Mesothelial cell of epicardium (in vitro differentiated cells): Measurements from ENCODE around the gene JARID2. TPM values are rescaled to one million over a fixed set of nuclear protein-coding genes. Genes with fewer than 3 reads are reported as not detected.

Experiments used
- DNase-seq, 2 experiments: peaks; one replicate each; pipeline ENCODE4 v3.0.0; 2021; ENCODE audit warnings: low spot score in 2 of 2; ENCODE audit not compliant: unreplicated experiment in 2 of 2
- H3K27ac Mint-ChIP-seq: 2 replicates; pipeline ENCODE4 v1.8.0; 2021; ENCODE audit warnings: mixed read lengths
- H3K27me3 Mint-ChIP-seq: 2 replicates; pipeline ENCODE4 v1.8.0; 2021; ENCODE audit warnings: low read depth, mixed read lengths
- H3K36me3 Mint-ChIP-seq: 2 replicates; pipeline ENCODE4 v1.8.0; 2021; ENCODE audit warnings: mixed read lengths
- H3K4me1 Mint-ChIP-seq: 2 replicates; pipeline ENCODE4 v1.8.0; 2021; ENCODE audit warnings: mixed read lengths
- H3K4me3 Mint-ChIP-seq: 2 replicates; pipeline ENCODE4 v1.8.0; 2021; ENCODE audit warnings: mild to moderate bottlenecking, moderate library complexity, mixed read lengths
- H3K9me3 Mint-ChIP-seq: 2 replicates; pipeline ENCODE4 v1.8.0; 2021; ENCODE audit warnings: mixed read lengths
- total RNA-seq: library from RNA; stranded (reverse); gene quantifications from 3 replicates; pipeline ENCODE4 v1.2.1, GENCODE V29; 2021
- TF ChIP-seq, protein P1 (sequence below): fragments of 200-600 bp; sonication (generic); IDR thresholded peaks from one replicate; pipeline ENCODE4 v1.5.0; 2021; ENCODE audit warnings: antibody characterized with exemption; ENCODE audit not compliant: unreplicated experiment

Gene JARID2
- total RNA-seq, 1 donor from 2014 or later, result 35.3 TPM

DNA sequence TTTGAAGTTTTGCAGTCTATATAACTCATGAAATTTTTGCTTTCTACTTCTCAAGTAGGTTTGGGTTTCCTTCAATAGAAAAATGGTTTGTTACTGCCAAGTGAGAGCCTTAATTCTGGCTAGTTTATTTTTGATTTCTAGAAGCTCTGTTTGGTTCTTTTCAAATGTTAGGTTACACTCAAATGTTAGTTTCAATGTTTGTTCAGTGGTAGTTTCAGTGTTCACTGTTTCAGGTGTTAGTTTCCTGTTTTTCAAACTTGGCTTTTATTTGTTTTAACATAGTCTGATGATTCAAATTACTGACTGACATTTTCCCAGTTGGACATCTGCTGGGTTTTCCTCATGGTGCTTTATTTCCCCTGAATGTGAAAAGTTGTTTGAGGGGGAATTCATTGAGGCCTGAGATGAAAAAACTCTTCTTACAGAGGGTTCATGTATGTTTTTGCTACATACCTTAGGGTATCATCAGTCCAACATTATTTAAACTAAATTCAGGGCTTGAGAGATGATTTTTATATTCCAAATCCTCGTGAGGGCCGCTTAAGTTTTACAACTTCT lies 189.0 kb downstream of the JARID2 start:
- peaks cover 64% of the 10 kb centered on the region for H3K4me1 Mint-ChIP-seq
- peaks cover 6% of the 10 kb centered on the region for H3K36me3 Mint-ChIP-seq
- TF ChIP-seq, protein P1, sequence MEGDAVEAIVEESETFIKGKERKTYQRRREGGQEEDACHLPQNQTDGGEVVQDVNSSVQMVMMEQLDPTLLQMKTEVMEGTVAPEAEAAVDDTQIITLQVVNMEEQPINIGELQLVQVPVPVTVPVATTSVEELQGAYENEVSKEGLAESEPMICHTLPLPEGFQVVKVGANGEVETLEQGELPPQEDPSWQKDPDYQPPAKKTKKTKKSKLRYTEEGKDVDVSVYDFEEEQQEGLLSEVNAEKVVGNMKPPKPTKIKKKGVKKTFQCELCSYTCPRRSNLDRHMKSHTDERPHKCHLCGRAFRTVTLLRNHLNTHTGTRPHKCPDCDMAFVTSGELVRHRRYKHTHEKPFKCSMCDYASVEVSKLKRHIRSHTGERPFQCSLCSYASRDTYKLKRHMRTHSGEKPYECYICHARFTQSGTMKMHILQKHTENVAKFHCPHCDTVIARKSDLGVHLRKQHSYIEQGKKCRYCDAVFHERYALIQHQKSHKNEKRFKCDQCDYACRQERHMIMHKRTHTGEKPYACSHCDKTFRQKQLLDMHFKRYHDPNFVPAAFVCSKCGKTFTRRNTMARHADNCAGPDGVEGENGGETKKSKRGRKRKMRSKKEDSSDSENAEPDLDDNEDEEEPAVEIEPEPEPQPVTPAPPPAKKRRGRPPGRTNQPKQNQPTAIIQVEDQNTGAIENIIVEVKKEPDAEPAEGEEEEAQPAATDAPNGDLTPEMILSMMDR, result no peak
- no peak overlapping the region for H3K4me3 Mint-ChIP-seq
- H3K9me3 Mint-ChIP-seq, result peaks cover 7% of the 10 kb centered on the region
- no peaks in the 10 kb centered on the region for H3K27me3 Mint-ChIP-seq
- DNase-seq, result no peak
- H3K27ac Mint-ChIP-seq, result no peak overlapping the region

DNA sequence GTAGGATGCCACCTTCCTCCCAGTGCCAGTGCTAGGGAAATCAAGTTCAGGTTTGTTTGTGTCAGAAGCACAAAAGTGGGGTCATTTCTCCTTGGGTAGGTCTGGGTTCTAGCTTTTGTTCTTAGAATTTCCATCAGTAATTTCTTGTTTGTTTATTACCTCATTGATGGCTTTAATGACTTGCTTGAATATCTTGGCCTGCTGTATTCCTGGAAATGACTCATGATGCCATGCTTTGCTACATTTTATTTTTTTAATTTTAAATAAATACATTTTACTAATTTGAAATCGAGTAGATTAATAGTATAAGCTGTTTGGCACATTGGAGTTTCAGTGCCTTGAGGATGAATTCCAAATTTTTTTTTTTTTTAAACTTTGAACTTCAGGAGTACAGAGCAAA lies 189.6 kb downstream of the JARID2 start:
- Mint-ChIP-seq H3K36me3 (peaks cover 6% of the 10 kb centered on the region), H3K27ac (no peak overlapping the region), H3K27me3 (no peaks in the 10 kb centered on the region), H3K9me3 (peaks cover 7% of the 10 kb centered on the region), H3K4me1 (peaks cover 65% of the 10 kb centered on the region), H3K4me3 (no peak overlapping the region)
- TF ChIP-seq, protein P1, result no peak
- no peak for DNase-seq

GRCh38 chr6:15436451-15436850 lies 190.6 kb downstream of the JARID2 start:
- DNase-seq, result no peak
- TF ChIP-seq, protein P1, result no peak
- Mint-ChIP-seq H3K27me3 (no peaks in the 10 kb centered on the region), H3K4me1 (peaks cover 65% of the 10 kb centered on the region), H3K4me3 (no peak overlapping the region), H3K36me3 (peaks cover 6% of the 10 kb centered on the region), H3K9me3 (peaks cover 7% of the 10 kb centered on the region), H3K27ac (no peak overlapping the region)

GRCh38 chr6:15437090-15437635 lies 191.3 kb downstream of the JARID2 start:
- TF ChIP-seq, protein P1, result no peak
- Mint-ChIP-seq H3K27me3 (no peaks in the 10 kb centered on the region), H3K4me1 (peaks cover 58% of the 10 kb centered on the region), H3K9me3 (peaks cover 7% of the 10 kb centered on the region), H3K4me3 (no peak overlapping the region), H3K27ac (no peak overlapping the region), H3K36me3 (peaks cover 6% of the 10 kb centered on the region)
- DNase-seq, result no peak

DNA sequence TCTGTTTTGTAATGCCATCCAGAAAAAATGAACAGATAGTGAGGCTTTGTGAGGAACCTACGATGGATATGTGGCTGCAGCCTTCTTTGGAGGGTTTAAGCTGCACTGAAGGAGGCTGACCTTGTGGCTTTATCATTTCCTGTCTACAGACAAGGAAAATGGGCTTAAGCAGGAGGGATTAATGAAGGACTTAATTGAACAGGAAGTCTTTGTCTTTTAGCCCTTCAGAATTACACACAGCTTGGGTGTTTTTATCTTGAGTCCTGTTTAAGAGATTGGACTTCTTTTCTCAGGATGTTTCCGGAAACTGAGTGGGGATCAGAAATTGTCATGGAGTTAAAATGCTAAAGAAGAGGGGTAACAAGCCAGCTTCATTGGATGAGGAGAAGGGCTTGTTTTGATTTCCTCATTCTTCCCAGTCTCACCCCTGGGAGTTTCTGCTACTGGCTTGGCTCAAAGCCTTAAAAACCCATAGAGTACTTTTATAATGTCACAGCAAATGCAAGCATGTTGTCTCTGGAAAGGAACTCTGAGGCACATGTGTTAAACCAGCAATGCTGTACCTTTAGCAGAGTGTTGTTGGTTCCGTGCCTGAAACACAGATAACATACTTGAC lies 193.6 kb downstream of the JARID2 start:
- H3K36me3 Mint-ChIP-seq, result peaks cover 3% of the 10 kb centered on the region
- H3K27me3 Mint-ChIP-seq, result no peaks in the 10 kb centered on the region
- no peak for DNase-seq
- TF ChIP-seq, protein P1, result no peak
- H3K4me3 Mint-ChIP-seq, result no peak overlapping the region
- H3K4me1 Mint-ChIP-seq, result peaks cover 50% of the 10 kb centered on the region
- peaks cover 3% of the 10 kb centered on the region for H3K9me3 Mint-ChIP-seq
- H3K27ac Mint-ChIP-seq, result no peak overlapping the region
